DND-41 (cell line): ENCODE data around the gene IGSF22.

Experiments
- EZH2 ChIP-seq: IDR thresholded peaks from 3 replicates; pipeline ENCODE4 v1.6.1; 2012; ENCODE audit warnings: borderline replicate concordance, low read depth, mild to moderate bottlenecking, moderate library complexity, low read length, inconsistent platforms; ENCODE audit not compliant: severe bottlenecking
- TF ChIP-seq, protein P1 (sequence below): IDR thresholded peaks from 2 replicates; pipeline ENCODE4 v1.5.1; 2012; ENCODE audit warnings: borderline replicate concordance, low read length, moderate library complexity, mild to moderate bottlenecking; ENCODE audit not compliant: poor library complexity, severe bottlenecking; ENCODE audit errors: extremely low read depth

DNA sequence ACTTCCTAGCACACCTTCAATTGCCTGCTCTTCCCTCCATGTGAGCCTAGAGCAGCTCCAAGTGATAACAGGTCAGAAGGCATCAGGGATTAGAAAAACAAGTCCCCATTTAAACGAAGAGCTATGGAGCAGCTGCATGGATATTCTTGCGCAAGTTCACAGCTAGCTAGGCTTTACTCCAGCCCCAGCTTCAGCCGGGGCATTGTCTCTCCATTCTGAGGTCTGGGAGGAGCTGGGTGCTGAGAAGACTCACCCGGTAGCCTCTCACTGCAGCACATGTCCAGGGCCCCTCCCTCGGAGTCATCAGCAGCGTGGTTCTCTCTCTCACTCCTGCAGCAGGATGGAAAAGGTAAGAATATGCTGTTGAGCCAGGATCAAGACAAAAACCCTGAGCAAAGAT, 39.6 kb upstream of the IGSF22 start:
- TF ChIP-seq, protein P1, sequence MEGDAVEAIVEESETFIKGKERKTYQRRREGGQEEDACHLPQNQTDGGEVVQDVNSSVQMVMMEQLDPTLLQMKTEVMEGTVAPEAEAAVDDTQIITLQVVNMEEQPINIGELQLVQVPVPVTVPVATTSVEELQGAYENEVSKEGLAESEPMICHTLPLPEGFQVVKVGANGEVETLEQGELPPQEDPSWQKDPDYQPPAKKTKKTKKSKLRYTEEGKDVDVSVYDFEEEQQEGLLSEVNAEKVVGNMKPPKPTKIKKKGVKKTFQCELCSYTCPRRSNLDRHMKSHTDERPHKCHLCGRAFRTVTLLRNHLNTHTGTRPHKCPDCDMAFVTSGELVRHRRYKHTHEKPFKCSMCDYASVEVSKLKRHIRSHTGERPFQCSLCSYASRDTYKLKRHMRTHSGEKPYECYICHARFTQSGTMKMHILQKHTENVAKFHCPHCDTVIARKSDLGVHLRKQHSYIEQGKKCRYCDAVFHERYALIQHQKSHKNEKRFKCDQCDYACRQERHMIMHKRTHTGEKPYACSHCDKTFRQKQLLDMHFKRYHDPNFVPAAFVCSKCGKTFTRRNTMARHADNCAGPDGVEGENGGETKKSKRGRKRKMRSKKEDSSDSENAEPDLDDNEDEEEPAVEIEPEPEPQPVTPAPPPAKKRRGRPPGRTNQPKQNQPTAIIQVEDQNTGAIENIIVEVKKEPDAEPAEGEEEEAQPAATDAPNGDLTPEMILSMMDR = no peak
- TF ChIP-seq EZH2 = no peak
